ENCODE measurements around the gene EFNA5.
"Not testable (repeated sequence)": the region's sequence is repeated elsewhere in the genome, so short reads cannot be mapped to it uniquely, and the experiment has no call there.

The EFNA5 gene

GRCh38 chr5:107435061-107435460, 235.7 kb downstream of the EFNA5 start:
- in situ Hi-C loops (cut with MboI; ENCODE audit: low sequenced_read_pairs) = no loop called here
- Histone ChIP-seq H3K4me3 (no peak overlapping the region), H3K4me1 (peaks cover 63% of the 10 kb centered on the region)

GRCh38 chr5:107433646-107434045, 237.1 kb downstream of the EFNA5 start:
- H3K36me3 ChIP-seq (replicated peaks); H3K27me3 ChIP-seq (ENCODE audit: low read depth); H3K9me3 ChIP-seq; DNase-seq (ENCODE audit: low spot score in 2 of 2); in situ Hi-C loops (cut with MboI; ENCODE audit: low sequenced_read_pairs); H3K4me3 ChIP-seq: not testable (repeated sequence)
- H3K4me1 ChIP-seq = peaks cover 49% of the 10 kb centered on the region

More at GRCh38 chr5:107435061-107435460, 235.7 kb downstream of the EFNA5 start:
- DNase-seq (ENCODE audit: low spot score in 2 of 2) = no peak
- no peaks in the 10 kb centered on the region for H3K36me3 ChIP-seq (replicated peaks)
- H3K27me3 ChIP-seq (ENCODE audit: low read depth) = no peaks in the 10 kb centered on the region
- no peaks in the 10 kb centered on the region for H3K9me3 ChIP-seq

- Histone ChIP-seq H3K9me3 (no peaks in the 10 kb centered on the region), H3K4me3 (no peak overlapping the region), H3K4me1 (peaks cover 32% of the 10 kb centered on the region), H3K27me3 (ENCODE audit: low read depth) (no peaks in the 10 kb centered on the region), H3K36me3 (replicated peaks) (no peaks in the 10 kb centered on the region; the same call in 1 of the 2 replicates)
- in situ Hi-C loops (cut with MboI; ENCODE audit: low sequenced_read_pairs) = no loop called here
- no peak for DNase-seq (ENCODE audit: low spot score in 2 of 2)
These were observed 238.7 kb downstream of the EFNA5 start for GRCh38 chr5:107431998-107432397.

GRCh38 chr5:107431536-107431935, 239.2 kb downstream of the EFNA5 start:
- no peak overlapping the region for H3K4me3 ChIP-seq
- DNase-seq (ENCODE audit: low spot score in 2 of 2) = no peak
- H3K4me1 ChIP-seq = peaks cover 28% of the 10 kb centered on the region
- H3K36me3 ChIP-seq (replicated peaks) = no peaks in the 10 kb centered on the region; the same call in 1 of the 2 replicates
- in situ Hi-C loops (cut with MboI; ENCODE audit: low sequenced_read_pairs) = no loop called here
- H3K27me3 ChIP-seq (ENCODE audit: low read depth) = no peaks in the 10 kb centered on the region
- H3K9me3 ChIP-seq = no peaks in the 10 kb centered on the region

GRCh38 chr5:107430071-107430625, 240.6 kb downstream of the EFNA5 start:
- no peaks in the 10 kb centered on the region; the same call in 1 of the 2 replicates for H3K36me3 ChIP-seq (replicated peaks)
- no peaks in the 10 kb centered on the region for H3K27me3 ChIP-seq (ENCODE audit: low read depth)
- no peak overlapping the region for H3K4me3 ChIP-seq
- no peak for DNase-seq (ENCODE audit: low spot score in 2 of 2)
- in situ Hi-C loops (cut with MboI; ENCODE audit: low sequenced_read_pairs) = no loop called here
- peaks cover 33% of the 10 kb centered on the region for H3K4me1 ChIP-seq
- no peaks in the 10 kb centered on the region for H3K9me3 ChIP-seq

- H3K4me1 ChIP-seq = peaks cover 35% of the 10 kb centered on the region
- H3K9me3 ChIP-seq = no peaks in the 10 kb centered on the region
- in situ Hi-C loops (cut with MboI; ENCODE audit: low sequenced_read_pairs) = no loop called here
- no peaks in the 10 kb centered on the region; the same call in 1 of the 2 replicates for H3K36me3 ChIP-seq (replicated peaks)
- no peak for DNase-seq (ENCODE audit: low spot score in 2 of 2)
- H3K27me3 ChIP-seq (ENCODE audit: low read depth) = no peaks in the 10 kb centered on the region
- H3K4me3 ChIP-seq = no peak overlapping the region
These were observed 242.4 kb downstream of the EFNA5 start for GRCh38 chr5:107428303-107428813.

GRCh38 chr5:107426872-107427271, 243.9 kb downstream of the EFNA5 start:
- H3K4me3 ChIP-seq = no peak overlapping the region
- no peaks in the 10 kb centered on the region for H3K9me3 ChIP-seq
- in situ Hi-C loops (cut with MboI; ENCODE audit: low sequenced_read_pairs) = no loop called here
- H3K4me1 ChIP-seq = peaks cover 26% of the 10 kb centered on the region
- no peaks in the 10 kb centered on the region for H3K27me3 ChIP-seq (ENCODE audit: low read depth)
- DNase-seq (ENCODE audit: low spot score in 2 of 2) = no peak
- no peaks in the 10 kb centered on the region; the same call in 1 of the 2 replicates for H3K36me3 ChIP-seq (replicated peaks)

- in situ Hi-C loops (cut with MboI; ENCODE audit: low sequenced_read_pairs) = no loop called here
- DNase-seq (ENCODE audit: low spot score in 2 of 2) = no peak
- H3K9me3 ChIP-seq = no peaks in the 10 kb centered on the region
- no peak overlapping the region for H3K4me3 ChIP-seq
- H3K36me3 ChIP-seq (replicated peaks) = no peaks in the 10 kb centered on the region; the same call in 1 of the 2 replicates
- H3K27me3 ChIP-seq (ENCODE audit: low read depth) = no peaks in the 10 kb centered on the region
- peaks cover 19% of the 10 kb centered on the region for H3K4me1 ChIP-seq
These were observed 244.5 kb downstream of the EFNA5 start for GRCh38 chr5:107426209-107426608.

- H3K27me3 ChIP-seq (ENCODE audit: low read depth) = no peaks in the 10 kb centered on the region
- no peaks in the 10 kb centered on the region; the same call in 1 of the 2 replicates for H3K36me3 ChIP-seq (replicated peaks)
- in situ Hi-C loops (cut with MboI; ENCODE audit: low sequenced_read_pairs) = no loop called here
- H3K4me3 ChIP-seq = no peak overlapping the region
- peaks cover 17% of the 10 kb centered on the region for H3K4me1 ChIP-seq
- no peak for DNase-seq (ENCODE audit: low spot score in 2 of 2)
- no peaks in the 10 kb centered on the region for H3K9me3 ChIP-seq
These were observed 245.2 kb downstream of the EFNA5 start for GRCh38 chr5:107425541-107426031.

GRCh38 chr5:107424491-107424890, 246.2 kb downstream of the EFNA5 start:
- in situ Hi-C loops (cut with MboI; ENCODE audit: low sequenced_read_pairs) = no loop called here
- H3K4me3 ChIP-seq = no peak overlapping the region
- H3K9me3 ChIP-seq = no peaks in the 10 kb centered on the region
- peaks cover 18% of the 10 kb centered on the region for H3K4me1 ChIP-seq
- no peaks in the 10 kb centered on the region for H3K27me3 ChIP-seq (ENCODE audit: low read depth)
- no peak for DNase-seq (ENCODE audit: low spot score in 2 of 2)
- H3K36me3 ChIP-seq (replicated peaks) = no peaks in the 10 kb centered on the region; the same call in 1 of the 2 replicates

- Histone ChIP-seq H3K9me3 (no peaks in the 10 kb centered on the region), H3K36me3 (replicated peaks) (no peaks in the 10 kb centered on the region; the same call in 1 of the 2 replicates), H3K4me1 (peaks cover 18% of the 10 kb centered on the region), H3K4me3 (no peak overlapping the region), H3K27me3 (ENCODE audit: low read depth) (no peaks in the 10 kb centered on the region)
- in situ Hi-C loops (cut with MboI; ENCODE audit: low sequenced_read_pairs) = no loop called here
- no peak for DNase-seq (ENCODE audit: low spot score in 2 of 2)
These were observed 248.2 kb downstream of the EFNA5 start for GRCh38 chr5:107422494-107422893.

GRCh38 chr5:107419498-107419897, 251.2 kb downstream of the EFNA5 start:
- Histone ChIP-seq H3K27me3 (ENCODE audit: low read depth) (no peaks in the 10 kb centered on the region), H3K36me3 (replicated peaks) (no peaks in the 10 kb centered on the region), H3K4me3 (no peak overlapping the region), H3K4me1 (peaks cover 24% of the 10 kb centered on the region), H3K9me3 (no peaks in the 10 kb centered on the region)
- no peak for DNase-seq (ENCODE audit: low spot score in 2 of 2)
- in situ Hi-C loops (cut with MboI; ENCODE audit: low sequenced_read_pairs) = no loop called here

- H3K4me1 ChIP-seq = peaks cover 24% of the 10 kb centered on the region
- no peak for DNase-seq (ENCODE audit: low spot score in 2 of 2)
- H3K27me3 ChIP-seq (ENCODE audit: low read depth) = no peaks in the 10 kb centered on the region
- H3K4me3 ChIP-seq = no peak overlapping the region
- in situ Hi-C loops (cut with MboI; ENCODE audit: low sequenced_read_pairs) = no loop called here
- H3K9me3 ChIP-seq = no peaks in the 10 kb centered on the region
- no peaks in the 10 kb centered on the region for H3K36me3 ChIP-seq (replicated peaks)
These were observed 251.8 kb downstream of the EFNA5 start for GRCh38 chr5:107418902-107419301.

GRCh38 chr5:107418071-107418470, 252.7 kb downstream of the EFNA5 start:
- in situ Hi-C loops (cut with MboI; ENCODE audit: low sequenced_read_pairs) = no loop called here
- no peak overlapping the region for H3K4me3 ChIP-seq
- DNase-seq (ENCODE audit: low spot score in 2 of 2) = no peak

More at GRCh38 chr5:107418071-107418470, 252.7 kb downstream of the EFNA5 start:
- Histone ChIP-seq H3K27me3 (ENCODE audit: low read depth) (no peaks in the 10 kb centered on the region), H3K4me1 (peaks cover 24% of the 10 kb centered on the region), H3K36me3 (replicated peaks) (no peaks in the 10 kb centered on the region), H3K9me3 (no peaks in the 10 kb centered on the region)
